GM23338 (cell line): ENCODE data around the gene SLC37A1. TPM values are rescaled to one million over a fixed set of nuclear protein-coding genes. Genes with fewer than 3 reads are reported as not detected.

Experiments used
- ATAC-seq: fragments of 200-7000 bp; cut with Tn5 transposase; 3 replicates; pipeline ENCODE4 v1.9.1; 2020
- DNase-seq: peaks from one replicate; pipeline ENCODE4 v3.0.0-alpha.2; 2015; ENCODE audit warnings: low spot score
- H2AFZ ChIP-seq: fragments of 200-600 bp; sonication (generic); 2 replicates; pipeline ENCODE4 v1.8.0; 2016; ENCODE audit warnings: antibody characterized with exemption, mild to moderate bottlenecking, moderate library complexity
- H3F3A ChIP-seq: fragments of 200-600 bp; sonication (generic); replicated peaks from 2 replicates; pipeline ENCODE4 v1.8.0; 2017; ENCODE audit warnings: antibody characterized with exemption, mixed run types, low read depth
- H3K27ac ChIP-seq: fragments of 200-600 bp; sonication (generic); 2 replicates; pipeline ENCODE4 v1.6.1; 2016; ENCODE audit warnings: low read depth
- H3K27me3 ChIP-seq: fragments of 200-600 bp; sonication (generic); 2 replicates; pipeline ENCODE4 v1.8.0; 2016; ENCODE audit warnings: mild to moderate bottlenecking, mixed run types, moderate library complexity; ENCODE audit not compliant: insufficient read depth
- H3K36me3 ChIP-seq: fragments of 200-600 bp; sonication (generic); 2 replicates; pipeline ENCODE4 v1.8.0; 2016; ENCODE audit warnings: mild to moderate bottlenecking; ENCODE audit not compliant: insufficient read depth
- H3K4me1 ChIP-seq: fragments of 200-600 bp; sonication (generic); 2 replicates; pipeline ENCODE4 v1.8.0; 2016; ENCODE audit warnings: mild to moderate bottlenecking, moderate library complexity; ENCODE audit not compliant: insufficient read depth
- H3K4me2 ChIP-seq: fragments of 200-600 bp; sonication (generic); 2 replicates; pipeline ENCODE4 v1.7.1; 2017; ENCODE audit warnings: mixed run types
- H3K4me3 ChIP-seq: fragments of 200-600 bp; sonication (generic); 2 replicates; pipeline ENCODE4 v1.6.1; 2016; ENCODE audit warnings: mixed run types
- H3K79me2 ChIP-seq: fragments of 200-600 bp; sonication (generic); replicated peaks from 2 replicates; pipeline ENCODE4 v1.8.0; 2017; ENCODE audit warnings: mild to moderate bottlenecking; ENCODE audit not compliant: insufficient read depth
- H3K9me2 ChIP-seq: fragments of 200-600 bp; sonication (generic); 2 replicates; pipeline ENCODE4 v1.8.0; 2017; ENCODE audit not compliant: insufficient read depth
- H4K20me1 ChIP-seq: fragments of 200-600 bp; sonication (generic); replicated peaks from 2 replicates; pipeline ENCODE4 v1.8.0; 2017; ENCODE audit warnings: mild to moderate bottlenecking; ENCODE audit not compliant: insufficient read depth
- H3K27ac Mint-ChIP-seq: 2 replicates; pipeline ENCODE4 v1.8.0; 2020; ENCODE audit warnings: inconsistent platforms, mild to moderate bottlenecking, moderate library complexity, mixed read lengths
- H3K27me3 Mint-ChIP-seq: 3 replicates; pipeline ENCODE4 v1.8.0; 2022; ENCODE audit warnings: low read depth, mild to moderate bottlenecking, moderate library complexity, mixed read lengths, inconsistent platforms; ENCODE audit not compliant: insufficient read depth, poor library complexity
- H3K36me3 Mint-ChIP-seq: 3 replicates; pipeline ENCODE4 v1.8.0; 2021; ENCODE audit warnings: low read depth, mild to moderate bottlenecking, inconsistent platforms, moderate library complexity, mixed read lengths
- H3K4me1 Mint-ChIP-seq: 3 replicates; pipeline ENCODE4 v1.8.0; 2020; ENCODE audit warnings: mild to moderate bottlenecking, inconsistent platforms, mixed read lengths
- H3K4me3 Mint-ChIP-seq: 3 replicates; pipeline ENCODE4 v1.8.0; 2021; ENCODE audit warnings: moderate library complexity, mild to moderate bottlenecking, inconsistent platforms, mixed read lengths
- H3K9me3 Mint-ChIP-seq: 3 replicates; pipeline ENCODE4 v1.8.0; 2020; ENCODE audit warnings: moderate library complexity, mild to moderate bottlenecking, inconsistent platforms, mixed read lengths
- CREB1 ChIP-seq: fragments of 250-450 bp; sonication (Bioruptor Pico); IDR thresholded peaks from 2 replicates; pipeline ENCODE4 v1.5.0; 2020; ENCODE audit warnings: low read depth, mild to moderate bottlenecking, moderate library complexity
- EZH2 ChIP-seq: fragments of 200-600 bp; sonication (generic); IDR thresholded peaks from one replicate; pipeline ENCODE4 v1.8.0; 2017; ENCODE audit warnings: antibody characterized with exemption, mild to moderate bottlenecking, low read depth; ENCODE audit not compliant: unreplicated experiment
- EZH2phosphoT487 ChIP-seq: fragments of 200-600 bp; sonication (generic); IDR thresholded peaks from one replicate; pipeline ENCODE4 v1.8.1; 2018; ENCODE audit warnings: antibody characterized with exemption; ENCODE audit not compliant: unreplicated experiment
- JUNB ChIP-seq: IDR thresholded peaks from one replicate; pipeline ENCODE4 v1.6.1; 2016; ENCODE audit warnings: antibody characterized with exemption; ENCODE audit not compliant: unreplicated experiment
- NANOG ChIP-seq: IDR thresholded peaks from 2 replicates; pipeline ENCODE4 v1.6.1; 2016; ENCODE audit warnings: antibody characterized with exemption, borderline replicate concordance
- POLR2AphosphoS5 ChIP-seq: IDR thresholded peaks from 2 replicates; pipeline ENCODE4 v1.6.1; 2016; ENCODE audit warnings: antibody characterized with exemption, low read depth
- STAT1 ChIP-seq: IDR thresholded peaks from one replicate; pipeline ENCODE4 v1.6.1; 2016; ENCODE audit warnings: antibody characterized with exemption; ENCODE audit not compliant: unreplicated experiment
- ZNF114 ChIP-seq: fragments of 250-450 bp; sonication (Bioruptor Pico); IDR thresholded peaks from 2 replicates; pipeline ENCODE4 v1.5.0; 2020; ENCODE audit warnings: mild to moderate bottlenecking, moderate library complexity
- ZNF331 ChIP-seq: fragments of 250-450 bp; sonication (Bioruptor Pico); IDR thresholded peaks from 2 replicates; pipeline ENCODE4 v1.5.0; 2020; ENCODE audit warnings: low read depth, mild to moderate bottlenecking, moderate library complexity
- polyA plus RNA-seq: library from polyadenylated mRNA; unstranded; fragments of >200 nt; fragmentation: Nextera tagmentation; extraction: Ambion mirVana; gene quantifications from 2 replicates; pipeline ENCODE4 v1.2.1, GENCODE V29; 2016
- total RNA-seq: library from RNA; depleted of rRNA; stranded (reverse); fragments of >200 nt; shearing (Covaris generic); gene quantifications from 2 replicates; pipeline ENCODE4 v1.2.3, GENCODE V29; 2014
- TF ChIP-seq, protein P1 (sequence below): fragments of 250-450 bp; sonication (Bioruptor Pico); IDR thresholded peaks from 2 replicates; pipeline ENCODE4 v1.5.0; 2020; ENCODE audit warnings: mild to moderate bottlenecking, moderate library complexity
- TF ChIP-seq, protein P2 (sequence below): IDR thresholded peaks from one replicate; pipeline ENCODE4 v1.6.1; 2018; ENCODE audit warnings: antibody characterized with exemption; ENCODE audit not compliant: unreplicated experiment
- TF ChIP-seq, protein P3 (sequence below), 2 experiments: fragments of 200-600 bp in 1 of 2; sonication (generic) in 1 of 2; conservative IDR thresholded peaks; 2 replicates each; pipeline versions ENCODE4 v1.5.1 to v1.6.1; 2016 to 2017; ENCODE audit warnings: antibody characterized with exemption in 2 of 2, low read depth in 2 of 2, mild to moderate bottlenecking in 2 of 2, moderate library complexity in 1 of 2

SLC37A1 gene
- total and polyA plus RNA-seq, 2 experiments from 2014 or later: 14.0 to 30.3 TPM

DNA sequence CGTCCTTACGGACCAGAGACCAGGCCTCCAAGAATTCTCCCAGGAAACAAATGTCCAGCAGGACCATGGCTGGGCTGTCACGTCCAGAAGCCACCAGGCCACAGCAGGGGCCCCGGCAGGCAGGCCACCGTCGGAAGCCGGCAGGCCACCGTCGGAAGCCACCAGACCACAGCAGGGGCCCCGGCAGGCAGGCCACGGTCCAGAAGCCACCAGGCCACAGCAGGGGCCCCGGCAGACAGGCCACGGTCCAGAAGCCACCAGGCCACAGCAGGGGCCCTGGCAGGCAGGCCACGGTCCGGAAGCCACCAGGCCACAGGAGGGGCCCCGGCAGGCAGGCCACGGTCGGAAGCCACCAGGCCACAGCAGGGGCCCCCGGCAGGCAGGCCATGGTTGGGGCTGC lies 72.8 kb downstream of the SLC37A1 start (continued):
- TF ChIP-seq, protein P1, sequence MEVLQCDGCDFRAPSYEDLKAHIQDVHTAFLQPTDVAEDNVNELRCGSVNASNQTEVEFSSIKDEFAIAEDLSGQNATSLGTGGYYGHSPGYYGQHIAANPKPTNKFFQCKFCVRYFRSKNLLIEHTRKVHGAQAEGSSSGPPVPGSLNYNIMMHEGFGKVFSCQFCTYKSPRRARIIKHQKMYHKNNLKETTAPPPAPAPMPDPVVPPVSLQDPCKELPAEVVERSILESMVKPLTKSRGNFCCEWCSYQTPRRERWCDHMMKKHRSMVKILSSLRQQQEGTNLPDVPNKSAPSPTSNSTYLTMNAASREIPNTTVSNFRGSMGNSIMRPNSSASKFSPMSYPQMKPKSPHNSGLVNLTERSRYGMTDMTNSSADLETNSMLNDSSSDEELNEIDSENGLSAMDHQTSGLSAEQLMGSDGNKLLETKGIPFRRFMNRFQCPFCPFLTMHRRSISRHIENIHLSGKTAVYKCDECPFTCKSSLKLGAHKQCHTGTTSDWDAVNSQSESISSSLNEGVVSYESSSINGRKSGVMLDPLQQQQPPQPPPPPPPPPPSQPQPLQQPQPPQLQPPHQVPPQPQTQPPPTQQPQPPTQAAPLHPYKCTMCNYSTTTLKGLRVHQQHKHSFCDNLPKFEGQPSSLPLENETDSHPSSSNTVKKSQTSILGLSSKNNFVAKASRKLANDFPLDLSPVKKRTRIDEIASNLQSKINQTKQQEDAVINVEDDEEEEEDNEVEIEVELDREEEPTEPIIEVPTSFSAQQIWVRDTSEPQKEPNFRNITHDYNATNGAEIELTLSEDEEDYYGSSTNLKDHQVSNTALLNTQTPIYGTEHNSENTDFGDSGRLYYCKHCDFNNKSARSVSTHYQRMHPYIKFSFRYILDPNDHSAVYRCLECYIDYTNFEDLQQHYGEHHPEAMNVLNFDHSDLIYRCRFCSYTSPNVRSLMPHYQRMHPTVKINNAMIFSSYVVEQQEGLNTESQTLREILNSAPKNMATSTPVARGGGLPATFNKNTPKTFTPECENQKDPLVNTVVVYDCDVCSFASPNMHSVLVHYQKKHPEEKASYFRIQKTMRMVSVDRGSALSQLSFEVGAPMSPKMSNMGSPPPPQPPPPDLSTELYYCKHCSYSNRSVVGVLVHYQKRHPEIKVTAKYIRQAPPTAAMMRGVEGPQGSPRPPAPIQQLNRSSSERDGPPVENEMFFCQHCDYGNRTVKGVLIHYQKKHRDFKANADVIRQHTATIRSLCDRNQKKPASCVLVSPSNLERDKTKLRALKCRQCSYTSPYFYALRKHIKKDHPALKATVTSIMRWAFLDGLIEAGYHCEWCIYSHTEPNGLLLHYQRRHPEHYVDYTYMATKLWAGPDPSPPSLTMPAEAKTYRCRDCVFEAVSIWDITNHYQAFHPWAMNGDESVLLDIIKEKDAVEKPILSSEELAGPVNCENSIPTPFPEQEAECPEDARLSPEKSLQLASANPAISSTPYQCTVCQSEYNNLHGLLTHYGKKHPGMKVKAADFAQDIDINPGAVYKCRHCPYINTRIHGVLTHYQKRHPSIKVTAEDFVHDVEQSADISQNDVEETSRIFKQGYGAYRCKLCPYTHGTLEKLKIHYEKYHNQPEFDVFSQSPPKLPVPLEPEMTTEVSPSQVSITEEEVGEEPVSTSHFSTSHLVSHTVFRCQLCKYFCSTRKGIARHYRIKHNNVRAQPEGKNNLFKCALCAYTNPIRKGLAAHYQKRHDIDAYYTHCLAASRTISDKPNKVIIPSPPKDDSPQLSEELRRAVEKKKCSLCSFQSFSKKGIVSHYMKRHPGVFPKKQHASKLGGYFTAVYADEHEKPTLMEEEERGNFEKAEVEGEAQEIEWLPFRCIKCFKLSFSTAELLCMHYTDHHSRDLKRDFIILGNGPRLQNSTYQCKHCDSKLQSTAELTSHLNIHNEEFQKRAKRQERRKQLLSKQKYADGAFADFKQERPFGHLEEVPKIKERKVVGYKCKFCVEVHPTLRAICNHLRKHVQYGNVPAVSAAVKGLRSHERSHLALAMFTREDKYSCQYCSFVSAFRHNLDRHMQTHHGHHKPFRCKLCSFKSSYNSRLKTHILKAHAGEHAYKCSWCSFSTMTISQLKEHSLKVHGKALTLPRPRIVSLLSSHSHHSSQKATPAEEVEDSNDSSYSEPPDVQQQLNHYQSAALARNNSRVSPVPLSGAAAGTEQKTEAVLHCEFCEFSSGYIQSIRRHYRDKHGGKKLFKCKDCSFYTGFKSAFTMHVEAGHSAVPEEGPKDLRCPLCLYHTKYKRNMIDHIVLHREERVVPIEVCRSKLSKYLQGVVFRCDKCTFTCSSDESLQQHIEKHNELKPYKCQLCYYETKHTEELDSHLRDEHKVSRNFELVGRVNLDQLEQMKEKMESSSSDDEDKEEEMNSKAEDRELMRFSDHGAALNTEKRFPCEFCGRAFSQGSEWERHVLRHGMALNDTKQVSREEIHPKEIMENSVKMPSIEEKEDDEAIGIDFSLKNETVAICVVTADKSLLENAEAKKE (CRISPR knock-in tag): no peak
- TF ChIP-seq CREB1 (CRISPR knock-in tag) (no peak), EZH2phosphoT487 (no peak)

DNA sequence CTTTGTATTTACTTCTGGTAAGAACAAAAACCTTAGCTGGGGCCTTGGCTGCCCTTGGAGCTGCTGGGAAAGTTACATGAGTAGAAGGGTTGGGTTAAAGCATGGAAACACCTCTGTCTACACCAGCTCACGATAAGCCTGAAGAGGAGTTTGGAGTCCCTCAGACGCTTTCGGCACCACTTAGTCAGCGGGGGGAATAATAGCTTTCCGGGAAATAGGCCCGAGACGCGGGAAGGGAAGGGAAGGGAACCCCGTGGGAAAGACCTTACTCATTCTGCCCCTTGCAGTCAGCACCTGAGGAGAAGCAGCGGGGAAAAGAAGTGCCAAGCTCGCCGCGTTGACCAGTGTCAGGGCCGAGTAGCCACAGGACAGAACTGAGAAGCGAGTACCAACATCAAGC lies 73.4 kb downstream of the SLC37A1 start:
- Mint-ChIP-seq H3K27me3 (peaks cover 17% of the 10 kb centered on the region), H3K4me1 (peaks cover 1% of the 10 kb centered on the region), H3K36me3 (no peaks in the 10 kb centered on the region), H3K9me3 (no peaks in the 10 kb centered on the region), H3K27ac (no peak overlapping the region), H3K4me3 (no peak overlapping the region)
- Histone ChIP-seq H3K9me2 (no peaks in the 10 kb centered on the region), H3K79me2 (no peaks in the 10 kb centered on the region), H3K27me3 (no peaks in the 10 kb centered on the region), H3K4me2 (no peak overlapping the region), H4K20me1 (no peaks in the 10 kb centered on the region), H3K4me1 (no peaks in the 10 kb centered on the region), H2AFZ (no peak overlapping the region), H3F3A (peaks cover 3% of the 10 kb centered on the region; the same call in 1 of the 2 replicates), H3K4me3 (no peak overlapping the region), H3K27ac (no peak overlapping the region), H3K36me3 (no peaks in the 10 kb centered on the region)
- TF ChIP-seq, protein P2, sequence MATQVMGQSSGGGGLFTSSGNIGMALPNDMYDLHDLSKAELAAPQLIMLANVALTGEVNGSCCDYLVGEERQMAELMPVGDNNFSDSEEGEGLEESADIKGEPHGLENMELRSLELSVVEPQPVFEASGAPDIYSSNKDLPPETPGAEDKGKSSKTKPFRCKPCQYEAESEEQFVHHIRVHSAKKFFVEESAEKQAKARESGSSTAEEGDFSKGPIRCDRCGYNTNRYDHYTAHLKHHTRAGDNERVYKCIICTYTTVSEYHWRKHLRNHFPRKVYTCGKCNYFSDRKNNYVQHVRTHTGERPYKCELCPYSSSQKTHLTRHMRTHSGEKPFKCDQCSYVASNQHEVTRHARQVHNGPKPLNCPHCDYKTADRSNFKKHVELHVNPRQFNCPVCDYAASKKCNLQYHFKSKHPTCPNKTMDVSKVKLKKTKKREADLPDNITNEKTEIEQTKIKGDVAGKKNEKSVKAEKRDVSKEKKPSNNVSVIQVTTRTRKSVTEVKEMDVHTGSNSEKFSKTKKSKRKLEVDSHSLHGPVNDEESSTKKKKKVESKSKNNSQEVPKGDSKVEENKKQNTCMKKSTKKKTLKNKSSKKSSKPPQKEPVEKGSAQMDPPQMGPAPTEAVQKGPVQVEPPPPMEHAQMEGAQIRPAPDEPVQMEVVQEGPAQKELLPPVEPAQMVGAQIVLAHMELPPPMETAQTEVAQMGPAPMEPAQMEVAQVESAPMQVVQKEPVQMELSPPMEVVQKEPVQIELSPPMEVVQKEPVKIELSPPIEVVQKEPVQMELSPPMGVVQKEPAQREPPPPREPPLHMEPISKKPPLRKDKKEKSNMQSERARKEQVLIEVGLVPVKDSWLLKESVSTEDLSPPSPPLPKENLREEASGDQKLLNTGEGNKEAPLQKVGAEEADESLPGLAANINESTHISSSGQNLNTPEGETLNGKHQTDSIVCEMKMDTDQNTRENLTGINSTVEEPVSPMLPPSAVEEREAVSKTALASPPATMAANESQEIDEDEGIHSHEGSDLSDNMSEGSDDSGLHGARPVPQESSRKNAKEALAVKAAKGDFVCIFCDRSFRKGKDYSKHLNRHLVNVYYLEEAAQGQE: no peak
- no peak for TF ChIP-seq JUNB
- no peak for TF ChIP-seq POLR2AphosphoS5
- TF ChIP-seq, protein P3, sequence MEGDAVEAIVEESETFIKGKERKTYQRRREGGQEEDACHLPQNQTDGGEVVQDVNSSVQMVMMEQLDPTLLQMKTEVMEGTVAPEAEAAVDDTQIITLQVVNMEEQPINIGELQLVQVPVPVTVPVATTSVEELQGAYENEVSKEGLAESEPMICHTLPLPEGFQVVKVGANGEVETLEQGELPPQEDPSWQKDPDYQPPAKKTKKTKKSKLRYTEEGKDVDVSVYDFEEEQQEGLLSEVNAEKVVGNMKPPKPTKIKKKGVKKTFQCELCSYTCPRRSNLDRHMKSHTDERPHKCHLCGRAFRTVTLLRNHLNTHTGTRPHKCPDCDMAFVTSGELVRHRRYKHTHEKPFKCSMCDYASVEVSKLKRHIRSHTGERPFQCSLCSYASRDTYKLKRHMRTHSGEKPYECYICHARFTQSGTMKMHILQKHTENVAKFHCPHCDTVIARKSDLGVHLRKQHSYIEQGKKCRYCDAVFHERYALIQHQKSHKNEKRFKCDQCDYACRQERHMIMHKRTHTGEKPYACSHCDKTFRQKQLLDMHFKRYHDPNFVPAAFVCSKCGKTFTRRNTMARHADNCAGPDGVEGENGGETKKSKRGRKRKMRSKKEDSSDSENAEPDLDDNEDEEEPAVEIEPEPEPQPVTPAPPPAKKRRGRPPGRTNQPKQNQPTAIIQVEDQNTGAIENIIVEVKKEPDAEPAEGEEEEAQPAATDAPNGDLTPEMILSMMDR (conservative IDR thresholded peaks at IDR 0.05; ENCODE audit: low read depth in 2 of 2): no peak
- TF ChIP-seq NANOG: no peak
- TF ChIP-seq ZNF331 (CRISPR knock-in tag): no peak
- no peak for TF ChIP-seq EZH2
- no peak for TF ChIP-seq EZH2phosphoT487
- TF ChIP-seq STAT1: no peak
- no peak for TF ChIP-seq ZNF114 (CRISPR knock-in tag)
- no peak for TF ChIP-seq CREB1 (CRISPR knock-in tag)
- DNase-seq: no peak
- no peak for ATAC-seq
